ENCODE results near the gene BRD8. TPM values are rescaled to one million over a fixed set of nuclear protein-coding genes. Genes with fewer than 3 reads are reported as not detected.

BRD8 gene
- total RNA-seq, 1 donor from 2014 or later = 46.7 TPM

- peak; percentile 57 for ATAC-seq
These were observed 7.6 kb upstream of the BRD8 start for GRCh38 chr5:138186002-138186447.

GRCh38 chr5:138182808-138183207 lies 4.4 kb upstream of the BRD8 start:
- Histone ChIP-seq H3K27ac (no peak overlapping the region), H3K27me3 (no peaks in the 10 kb centered on the region), H3K4me3 (no peak overlapping the region), H3K4me1 (peaks cover 8% of the 10 kb centered on the region), H3K9me3 (no peaks in the 10 kb centered on the region), H3K36me3 (peaks cover 13% of the 10 kb centered on the region)
- ATAC-seq (no peak), DNase-seq (no peak)
- TF ChIP-seq CTCF (IDR thresholded peaks at IDR 0.05) = no peak
- intact Hi-C loops (cut with DNase I) = no loop called here

More at GRCh38 chr5:138186002-138186447, 7.6 kb upstream of the BRD8 start:
- Histone ChIP-seq H3K36me3 (peaks cover 43% of the 10 kb centered on the region), H3K4me1 (no peaks in the 10 kb centered on the region), H3K4me3 (no peak overlapping the region), H3K27ac (peak overlapping the region; percentile 53), H3K9me3 (no peaks in the 10 kb centered on the region), H3K27me3 (no peaks in the 10 kb centered on the region)
- TF ChIP-seq CTCF (IDR thresholded peaks at IDR 0.05) = no peak
- no peak for DNase-seq
- intact Hi-C loops (cut with DNase I) = no loop called here

- ATAC-seq = no peak
- H3K9me3 ChIP-seq = no peaks in the 10 kb centered on the region
- DNase-seq = no peak
- H3K27ac ChIP-seq = no peak overlapping the region
- no peak for TF ChIP-seq CTCF (IDR thresholded peaks at IDR 0.05)
- no peaks in the 10 kb centered on the region for H3K27me3 ChIP-seq
- H3K4me1 ChIP-seq = peaks cover 16% of the 10 kb centered on the region
- intact Hi-C loops (cut with DNase I) = no loop called here
- peaks cover 9% of the 10 kb centered on the region for H3K36me3 ChIP-seq
- H3K4me3 ChIP-seq = no peak overlapping the region
These were observed 2.4 kb upstream of the BRD8 start for GRCh38 chr5:138180841-138181240.

GRCh38 chr5:138180183-138180782 lies 1.9 kb upstream of the BRD8 start:
- no peaks in the 10 kb centered on the region for H3K27me3 ChIP-seq
- H3K4me3 ChIP-seq = no peak overlapping the region
- TF ChIP-seq CTCF (IDR thresholded peaks at IDR 0.05) = peak; percentile 38
- peaks cover 16% of the 10 kb centered on the region for H3K4me1 ChIP-seq
- DNase-seq (no peak), ATAC-seq (peak; percentile 6)
- H3K36me3 ChIP-seq = peaks cover 15% of the 10 kb centered on the region
- no peak overlapping the region for H3K27ac ChIP-seq
- H3K9me3 ChIP-seq = no peaks in the 10 kb centered on the region
- intact Hi-C loops (cut with DNase I) = no loop called here

GRCh38 chr5:138179277-138179857 lies 937 bp upstream of the BRD8 start:
- Histone ChIP-seq H3K27ac (no peak overlapping the region), H3K4me3 (peak overlapping the region; percentile 67), H3K36me3 (peaks cover 24% of the 10 kb centered on the region), H3K9me3 (no peaks in the 10 kb centered on the region), H3K27me3 (no peaks in the 10 kb centered on the region), H3K4me1 (peaks cover 16% of the 10 kb centered on the region)
- TF ChIP-seq CTCF (IDR thresholded peaks at IDR 0.05) = no peak
- ATAC-seq (no peak), DNase-seq (no peak)
- intact Hi-C loops (cut with DNase I) = no loop called here
